SK-N-SH treated with all-trans-retinoic acid at 6 μM for 48 hours (cell line): ENCODE measurements around the gene NR1H3.

Experiments
- ATAC-seq: fragments of 200-7000 bp; cut with Tn5 transposase; 3 replicates; pipeline ENCODE4 v1.9.1; 2020; ENCODE audit warnings: mild to moderate bottlenecking, moderate library complexity
- ARNTL ChIP-seq: fragments of 450-650 bp; formaldehyde crosslinking; IDR thresholded peaks from 2 replicates; pipeline ENCODE4 v1.5.0; 2020; ENCODE audit warnings: low read depth, mild to moderate bottlenecking, moderate library complexity, borderline replicate concordance
- CREB5 ChIP-seq: fragments of 250-450 bp; sonication (Bioruptor Pico); IDR thresholded peaks from 2 replicates; pipeline ENCODE4 v1.5.1; 2020; ENCODE audit warnings: low read depth, mild to moderate bottlenecking, moderate library complexity
- CSRNP3 ChIP-seq: fragments of 250-450 bp; sonication (Bioruptor Pico); IDR thresholded peaks from 2 replicates; pipeline ENCODE4 v1.5.1; 2021; ENCODE audit warnings: mild to moderate bottlenecking, moderate library complexity
- ESRRG ChIP-seq: fragments of 250-450 bp; sonication (Bioruptor Pico); IDR thresholded peaks from 2 replicates; pipeline ENCODE4 v1.6.1; 2021; ENCODE audit warnings: mild to moderate bottlenecking
- GLIS3 ChIP-seq: fragments of 250-450 bp; sonication (Bioruptor Pico); IDR thresholded peaks from 2 replicates; pipeline ENCODE4 v1.5.0; 2020; ENCODE audit warnings: mild to moderate bottlenecking, moderate library complexity
- ISL1 ChIP-seq: fragments of 250-450 bp; sonication (Bioruptor Pico); IDR thresholded peaks from 2 replicates; pipeline ENCODE4 v2.1.2; 2022; ENCODE audit warnings: mild to moderate bottlenecking, moderate library complexity
- OSR1 ChIP-seq: fragments of 250-450 bp; sonication (Bioruptor Pico); IDR thresholded peaks from 2 replicates; pipeline ENCODE4 v1.8.0; 2022; ENCODE audit warnings: moderate library complexity, mild to moderate bottlenecking, inconsistent platforms
- PATZ1 ChIP-seq: fragments of 250-450 bp; sonication (Bioruptor Pico); IDR thresholded peaks from 2 replicates; pipeline ENCODE4 v1.8.0; 2020; ENCODE audit warnings: mild to moderate bottlenecking, moderate library complexity, borderline replicate concordance
- POU6F1 ChIP-seq: fragments of 250-450 bp; sonication (Bioruptor Pico); IDR thresholded peaks from 2 replicates; pipeline ENCODE4 v1.8.0; 2021; ENCODE audit warnings: low read depth, mild to moderate bottlenecking, moderate library complexity, borderline replicate concordance
- RARB ChIP-seq: fragments of 250-450 bp; sonication (Bioruptor Pico); IDR thresholded peaks from 2 replicates; pipeline ENCODE4 v1.8.0; 2021; ENCODE audit warnings: mild to moderate bottlenecking, moderate library complexity
- SNAI2 ChIP-seq: fragments of 250-450 bp; sonication (Bioruptor Pico); IDR thresholded peaks from 2 replicates; pipeline ENCODE4 v1.5.0; 2020; ENCODE audit warnings: mild to moderate bottlenecking, moderate library complexity
- TCF4 ChIP-seq: fragments of 250-450 bp; sonication (Bioruptor Pico); IDR thresholded peaks from 2 replicates; pipeline ENCODE4 v1.8.0; 2021; ENCODE audit warnings: mild to moderate bottlenecking, moderate library complexity, borderline replicate concordance
- TOX ChIP-seq: fragments of 250-450 bp; sonication (Bioruptor Pico); IDR thresholded peaks from 2 replicates; pipeline ENCODE4 v1.8.0; 2021; ENCODE audit warnings: mild to moderate bottlenecking, moderate library complexity, borderline replicate concordance
- TSHZ2 ChIP-seq: fragments of 250-450 bp; sonication (Bioruptor Pico); IDR thresholded peaks from 2 replicates; pipeline ENCODE4 v1.5.0; 2020; ENCODE audit warnings: mild to moderate bottlenecking, moderate library complexity
- ZC3H10 ChIP-seq: fragments of 250-450 bp; sonication (Bioruptor Pico); IDR thresholded peaks from 2 replicates; pipeline ENCODE4 v1.5.1; 2021; ENCODE audit warnings: mild to moderate bottlenecking, moderate library complexity
- ZFP3 ChIP-seq: fragments of 250-450 bp; sonication (Bioruptor Pico); IDR thresholded peaks from 2 replicates; pipeline ENCODE4 v1.5.0; 2020; ENCODE audit warnings: mild to moderate bottlenecking, moderate library complexity
- ZFP30 ChIP-seq: fragments of 450-650 bp; formaldehyde crosslinking; IDR thresholded peaks from 2 replicates; pipeline ENCODE4 v1.5.0; 2022; ENCODE audit warnings: mild to moderate bottlenecking, moderate library complexity
- ZNF565 ChIP-seq: fragments of 450-650 bp; formaldehyde crosslinking; conservative IDR thresholded peaks from 2 replicates; pipeline ENCODE4 v1.5.0; 2020; ENCODE audit warnings: low read depth, mild to moderate bottlenecking, moderate library complexity
- ZNF70 ChIP-seq: fragments of 450-650 bp; formaldehyde crosslinking; IDR thresholded peaks from 2 replicates; pipeline ENCODE4 v1.5.0; 2020; ENCODE audit warnings: mild to moderate bottlenecking, moderate library complexity

NR1H3 gene

GRCh38 chr11:47245611-47246357 lies 12.0 kb upstream of the NR1H3 start:
- TF ChIP-seq ISL1 (CRISPR knock-in tag) (no peak), ZC3H10 (CRISPR knock-in tag) (no peak), SNAI2 (CRISPR knock-in tag) (no peak), GLIS3 (CRISPR knock-in tag) (no peak), PATZ1 (CRISPR knock-in tag) (no peak), ZFP30 (CRISPR knock-in tag) (no peak), POU6F1 (no peak), OSR1 (CRISPR knock-in tag) (no peak), ARNTL (CRISPR knock-in tag) (no peak), TOX (CRISPR knock-in tag) (no peak), CREB5 (CRISPR knock-in tag) (no peak), ESRRG (CRISPR knock-in tag) (no peak), ZFP3 (CRISPR knock-in tag) (no peak), ZNF70 (no peak), RARB (CRISPR knock-in tag) (no peak), TSHZ2 (CRISPR knock-in tag) (no peak), TCF4 (CRISPR knock-in tag) (no peak)
- ATAC-seq: no peak

GRCh38 chr11:47247502-47247901 lies 10.3 kb upstream of the NR1H3 start:
- no peak for TF ChIP-seq ARNTL (CRISPR knock-in tag)
- TF ChIP-seq RARB (CRISPR knock-in tag): no peak
- no peak for TF ChIP-seq ZNF70
- TF ChIP-seq CSRNP3 (CRISPR knock-in tag): no peak
- TF ChIP-seq GLIS3 (CRISPR knock-in tag): no peak
- no peak for TF ChIP-seq ZNF565 (CRISPR knock-in tag)
- no peak for TF ChIP-seq TCF4 (CRISPR knock-in tag)
- TF ChIP-seq OSR1 (CRISPR knock-in tag): no peak
- no peak for TF ChIP-seq CREB5 (CRISPR knock-in tag)
- no peak for TF ChIP-seq PATZ1 (CRISPR knock-in tag)
- no peak for TF ChIP-seq ESRRG (CRISPR knock-in tag)
- no peak for TF ChIP-seq ZFP3 (CRISPR knock-in tag)
- no peak for TF ChIP-seq POU6F1
- no peak for TF ChIP-seq SNAI2 (CRISPR knock-in tag)
- ATAC-seq: no peak
